HT1080 (cell line): ENCODE results near the gene NHEJ1. TPM values are rescaled to one million over a fixed set of nuclear protein-coding genes. Genes with fewer than 3 reads are reported as not detected.

Source experiments
- DNase-seq: peaks from one replicate; pipeline ENCODE4 v3.0.0-alpha.2; 2015; ENCODE audit warnings: low read depth
- total RNA-seq: library from RNA; depleted of rRNA; stranded (reverse); fragments of >200 nt; shearing (Covaris generic); gene quantifications from 2 replicates; pipeline ENCODE4 v1.2.3, GENCODE V29; 2014

NHEJ1 gene
- total RNA-seq, 1 experiment from 2014 or later = 22.6 TPM

GRCh38 chr2:219123356-219124135, 37.1 kb downstream of the NHEJ1 start:
- no peak for DNase-seq

GRCh38 chr2:219122202-219122980, 38.2 kb downstream of the NHEJ1 start:
- DNase-seq = no peak

- DNase-seq = peak; percentile 6
Measured at GRCh38 chr2:219120082-219120481, 40.5 kb downstream of the NHEJ1 start.

- peak; percentile 17 for DNase-seq
Measured at GRCh38 chr2:219119422-219120043, 41.1 kb downstream of the NHEJ1 start.

- DNase-seq = no peak
Measured at GRCh38 chr2:219118504-219118903, 42.1 kb downstream of the NHEJ1 start.

GRCh38 chr2:219116776-219117646, 43.6 kb downstream of the NHEJ1 start:
- DNase-seq = no peak

GRCh38 chr2:219112651-219113338, 47.8 kb downstream of the NHEJ1 start:
- DNase-seq = no peak

GRCh38 chr2:219112062-219112406, 48.6 kb downstream of the NHEJ1 start:
- no peak for DNase-seq

- DNase-seq = no peak
Measured at GRCh38 chr2:219111375-219112061, 49.1 kb downstream of the NHEJ1 start.

- no peak for DNase-seq
Measured at GRCh38 chr2:219109471-219109870, 51.1 kb downstream of the NHEJ1 start.

GRCh38 chr2:219107758-219108157, 52.9 kb downstream of the NHEJ1 start:
- no peak for DNase-seq

GRCh38 chr2:219106251-219106650, 54.4 kb downstream of the NHEJ1 start:
- no peak for DNase-seq

- peak; percentile 29 for DNase-seq
Measured at GRCh38 chr2:219104107-219105035, 56.2 kb downstream of the NHEJ1 start.

GRCh38 chr2:219099329-219099728, 61.3 kb downstream of the NHEJ1 start:
- DNase-seq = peak; percentile 47

GRCh38 chr2:219095406-219095935, 65.1 kb downstream of the NHEJ1 start:
- no peak for DNase-seq

- no peak for DNase-seq
Measured at GRCh38 chr2:219094171-219094570, 66.4 kb downstream of the NHEJ1 start.

- no peak for DNase-seq
Measured at GRCh38 chr2:219090436-219091299, 69.9 kb downstream of the NHEJ1 start.

GRCh38 chr2:219089330-219089729, 71.3 kb downstream of the NHEJ1 start:
- no peak for DNase-seq
